Adrenal gland (tissue), 5 donors: ENCODE measurements around the gene SCARF1.

ENCODE experiments used
- POLR2A ChIP-seq, 2 donors: fragments of 450-650 bp; IDR thresholded peaks; one replicate each; pipeline ENCODE4 v1.6.1; 2017; ENCODE audit warnings: antibody characterized with exemption in 2 of 2, mild to moderate bottlenecking in 2 of 2, moderate library complexity in 1 of 2
- TF ChIP-seq, protein P1 (sequence below), 6 experiments: fragments of 450-650 bp in 4 of 6; fragments of 200-600 bp in 2 of 6; sonication (generic) in 1 of 6; IDR thresholded peaks; 1 replicate in 5 of 6; 2 replicates in 1 of 6; pipeline versions ENCODE4 v1.5.1 to v1.8.0; 2016 to 2021; ENCODE audit warnings: antibody characterized with exemption in 6 of 6, mild to moderate bottlenecking in 2 of 6, moderate library complexity in 1 of 6
- donor health status: DM: no; HTN: no; CAD: no.

DNA sequence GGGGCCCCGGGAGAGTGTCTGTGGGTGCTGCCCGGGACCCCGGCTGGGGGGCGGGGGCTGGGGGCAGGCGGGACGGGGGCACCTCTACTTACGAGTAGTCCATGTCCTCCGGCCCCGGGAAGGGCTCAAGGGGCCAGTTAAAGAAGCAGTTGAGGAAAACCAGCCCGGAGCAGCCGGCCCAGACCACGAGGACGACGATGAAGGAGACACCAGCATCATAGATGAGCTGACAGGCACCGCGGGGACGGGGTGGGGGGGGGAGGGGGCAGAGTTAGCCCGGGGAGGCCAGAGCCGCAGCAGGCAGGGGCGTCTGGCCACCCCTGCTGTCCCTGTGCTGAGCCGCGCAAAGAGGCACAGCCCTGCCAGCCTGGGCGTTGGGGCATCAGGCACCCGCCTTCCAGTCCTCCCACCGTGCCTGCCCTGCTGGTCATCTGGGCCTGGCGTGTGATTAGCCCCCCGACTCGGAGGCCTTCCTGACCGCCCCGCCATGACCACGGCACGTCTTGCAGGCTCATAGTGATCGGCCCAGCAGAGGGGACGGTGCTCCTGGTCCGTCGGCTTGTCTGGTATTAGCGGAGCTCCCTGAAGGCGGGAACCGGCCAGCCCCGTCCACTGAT, 54.0 kb downstream of the SCARF1 start:
- TF ChIP-seq, protein P1, sequence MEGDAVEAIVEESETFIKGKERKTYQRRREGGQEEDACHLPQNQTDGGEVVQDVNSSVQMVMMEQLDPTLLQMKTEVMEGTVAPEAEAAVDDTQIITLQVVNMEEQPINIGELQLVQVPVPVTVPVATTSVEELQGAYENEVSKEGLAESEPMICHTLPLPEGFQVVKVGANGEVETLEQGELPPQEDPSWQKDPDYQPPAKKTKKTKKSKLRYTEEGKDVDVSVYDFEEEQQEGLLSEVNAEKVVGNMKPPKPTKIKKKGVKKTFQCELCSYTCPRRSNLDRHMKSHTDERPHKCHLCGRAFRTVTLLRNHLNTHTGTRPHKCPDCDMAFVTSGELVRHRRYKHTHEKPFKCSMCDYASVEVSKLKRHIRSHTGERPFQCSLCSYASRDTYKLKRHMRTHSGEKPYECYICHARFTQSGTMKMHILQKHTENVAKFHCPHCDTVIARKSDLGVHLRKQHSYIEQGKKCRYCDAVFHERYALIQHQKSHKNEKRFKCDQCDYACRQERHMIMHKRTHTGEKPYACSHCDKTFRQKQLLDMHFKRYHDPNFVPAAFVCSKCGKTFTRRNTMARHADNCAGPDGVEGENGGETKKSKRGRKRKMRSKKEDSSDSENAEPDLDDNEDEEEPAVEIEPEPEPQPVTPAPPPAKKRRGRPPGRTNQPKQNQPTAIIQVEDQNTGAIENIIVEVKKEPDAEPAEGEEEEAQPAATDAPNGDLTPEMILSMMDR (IDR thresholded peaks at IDR 0.05) = no peak
- TF ChIP-seq POLR2A (IDR thresholded peaks at IDR 0.05) = no peak
